Ovary (tissue), 9 donors: ENCODE measurements around the gene DNM1. TPM values are rescaled to one million over a fixed set of nuclear protein-coding genes. Genes with fewer than 3 reads are reported as not detected.
A peak's percentile ranks its signal among the peaks of the same experiment; 100 is the strongest.

Experiments used
- DNase-seq, 5 donors: peaks; one replicate each; pipeline ENCODE4 v3.0.0-alpha.2; 2019 to 2020
- H3K27ac ChIP-seq, 2 donors: fragments of 200-600 bp; one replicate each; pipeline versions ENCODE4 v1.5.1 to v1.8.0; 2019 to 2022
- H3K27me3 ChIP-seq: fragments of 200-600 bp; one replicate; pipeline ENCODE4 v1.8.0; 2022
- H3K36me3 ChIP-seq: fragments of 200-600 bp; sonication (generic); one replicate; pipeline ENCODE4 v1.5.1; 2019
- H3K4me1 ChIP-seq: one replicate; pipeline ENCODE4 v1.8.1; 2013; ENCODE audit warnings: mild to moderate bottlenecking, moderate library complexity; ENCODE audit not compliant: insufficient read depth
- H3K4me3 ChIP-seq: fragments of 200-600 bp; sonication (generic); one replicate; pipeline ENCODE4 v1.5.1; 2017
- H3K9me3 ChIP-seq, 2 donors: fragments of 200-600 bp in 1 of 2; sonication (generic) in 1 of 2; one replicate each; pipeline versions ENCODE4 v1.5.1 to v1.8.1; 2013 to 2019; ENCODE audit warnings: mild to moderate bottlenecking in 1 of 2, moderate library complexity in 1 of 2
- CTCF ChIP-seq, 3 donors: fragments of 450-650 bp in 2 of 3; fragments of 200-600 bp in 1 of 3; IDR thresholded peaks; one replicate each; pipeline versions ENCODE4 v1.5.1 to v1.8.0; 2016 to 2022; ENCODE audit warnings: antibody characterized with exemption in 3 of 3, mild to moderate bottlenecking in 1 of 3
- EP300 ChIP-seq: sonication (generic); formaldehyde crosslinking; IDR thresholded peaks from one replicate; pipeline ENCODE4 v1.6.1; 2017; ENCODE audit warnings: antibody characterized with exemption
- POLR2A ChIP-seq: fragments of 450-650 bp; IDR thresholded peaks from one replicate; pipeline ENCODE4 v1.6.1; 2017; ENCODE audit warnings: antibody characterized with exemption, mild to moderate bottlenecking, moderate library complexity
- WGBS, 3 donors: extraction: QIAGEN DNeasy Blood & Tissue Kit in 1 of 3; methylation state at CpG; one replicate each; pipeline versions ENCODE4 v1.1.5 to v1.1.7; 2013 to 2017; 5-methylcytosine and 5-hydroxymethylcytosine counted together
- intact Hi-C, 4 donors: fragments of 100-400 bp; cut with DNase I; formaldehyde crosslinking; loops; one replicate each; pipeline versions ENCODE4 v1.11.0 to v1.15.1; 2022 to 2023
- polyA plus RNA-seq, 2 donors: library from polyadenylated mRNA; stranded (reverse); fragments of 200-250 nt in 1 of 2; fragments of 350-450 nt in 1 of 2; fragmentation: Illumina TruSeq in 1 of 2; extraction: RNeasy Lipid Tissue Mini Kit (QIAGEN cat#74804) in 1 of 2; gene quantifications; one replicate each; pipeline ENCODE4 v1.2.3, GENCODE V29; 2013 to 2014
- total RNA-seq, 7 donors: library from RNA; depleted of rRNA in 2 of 7; stranded (reverse); fragments of >200 nt in 2 of 7; fragmentation: NEBNext Ultra II Directional in 3 of 7; extraction: Animal tissue kit (Norgen Biotek cat#: 25700) in 3 of 7; gene quantifications; one replicate each; pipeline versions ENCODE4 v1.1.0 to v1.2.4, GENCODE V29; 2016 to 2023
- donor health status: DM: no; HTN: no; CAD: no; lungs with moderate emphysema.
- donor health status: DM: no; HTN: no; CAD: no.
- donor health status: Bipolar disorder and iron deficiency.
- donor health status: DM: yes; HTN: yes; CAD: no.
- donor health status: DM: no; HTN: no; CAD: no.
- donor health status: DM: yes; HTN: yes; CAD: no.

The DNM1 gene
- total and polyA plus RNA-seq, 9 donors = 1.2 to 10.4 (median 4.6) TPM

DNA sequence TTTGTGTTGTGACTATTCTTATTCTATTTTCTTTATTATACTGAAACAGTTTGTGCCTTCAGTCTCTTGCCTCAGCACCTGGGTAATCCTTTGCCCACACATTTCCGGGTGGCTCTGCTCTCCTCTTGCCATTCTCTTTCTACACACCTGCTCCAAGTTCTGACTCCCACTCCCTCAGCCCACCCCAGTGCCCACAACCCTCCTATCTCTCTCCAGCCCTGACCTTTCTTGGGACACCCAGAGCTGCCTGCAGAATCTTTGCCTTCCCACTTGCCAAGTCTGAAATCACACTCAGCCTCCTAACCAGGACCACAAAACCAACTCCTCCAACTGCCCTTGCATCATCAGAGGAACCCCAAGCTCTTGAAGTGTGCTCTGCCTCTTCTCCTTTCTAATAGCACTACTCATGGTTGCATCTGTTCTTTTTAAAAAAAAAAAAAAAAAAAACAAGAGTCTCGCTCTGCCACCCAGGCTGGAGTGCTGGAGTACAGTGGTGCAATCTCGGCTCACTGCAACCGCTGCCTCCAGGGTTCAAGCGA is 77.0 kb downstream of the DNM1 start:
- Histone ChIP-seq H3K9me3 (no peaks in the 10 kb centered on the region), H3K4me3 (no peak overlapping the region), H3K4me1 (peaks cover 4% of the 10 kb centered on the region), H3K27ac (no peak overlapping the region), H3K36me3 (no peaks in the 10 kb centered on the region), H3K27me3 (no peaks in the 10 kb centered on the region)
- intact Hi-C loops = no loop called here
- TF ChIP-seq EP300 = no peak
- TF ChIP-seq CTCF (IDR thresholded peaks at IDR 0.05) = no peak
- no peak for TF ChIP-seq POLR2A
- no peak for DNase-seq
- 82 to 90% (median 86%) methylated on average over 5 of the region's 5 CpGs for WGBS, 3 donors

GRCh38 chr9:128282500-128282899 is 79.3 kb downstream of the DNM1 start:
- Histone ChIP-seq H3K4me3 (no peak overlapping the region), H3K27ac (no peak overlapping the region), H3K36me3 (no peaks in the 10 kb centered on the region), H3K9me3 (no peaks in the 10 kb centered on the region), H3K27me3 (no peaks in the 10 kb centered on the region), H3K4me1 (no peaks in the 10 kb centered on the region)
- no peak for TF ChIP-seq CTCF (IDR thresholded peaks at IDR 0.05)
- TF ChIP-seq EP300 = no peak
- no peak for TF ChIP-seq POLR2A
- intact Hi-C loops = no loop called here
- no peak for DNase-seq
- 92 to 93% (median 92%) methylated on average over 6 of the region's 6 CpGs for WGBS, 3 donors

DNA sequence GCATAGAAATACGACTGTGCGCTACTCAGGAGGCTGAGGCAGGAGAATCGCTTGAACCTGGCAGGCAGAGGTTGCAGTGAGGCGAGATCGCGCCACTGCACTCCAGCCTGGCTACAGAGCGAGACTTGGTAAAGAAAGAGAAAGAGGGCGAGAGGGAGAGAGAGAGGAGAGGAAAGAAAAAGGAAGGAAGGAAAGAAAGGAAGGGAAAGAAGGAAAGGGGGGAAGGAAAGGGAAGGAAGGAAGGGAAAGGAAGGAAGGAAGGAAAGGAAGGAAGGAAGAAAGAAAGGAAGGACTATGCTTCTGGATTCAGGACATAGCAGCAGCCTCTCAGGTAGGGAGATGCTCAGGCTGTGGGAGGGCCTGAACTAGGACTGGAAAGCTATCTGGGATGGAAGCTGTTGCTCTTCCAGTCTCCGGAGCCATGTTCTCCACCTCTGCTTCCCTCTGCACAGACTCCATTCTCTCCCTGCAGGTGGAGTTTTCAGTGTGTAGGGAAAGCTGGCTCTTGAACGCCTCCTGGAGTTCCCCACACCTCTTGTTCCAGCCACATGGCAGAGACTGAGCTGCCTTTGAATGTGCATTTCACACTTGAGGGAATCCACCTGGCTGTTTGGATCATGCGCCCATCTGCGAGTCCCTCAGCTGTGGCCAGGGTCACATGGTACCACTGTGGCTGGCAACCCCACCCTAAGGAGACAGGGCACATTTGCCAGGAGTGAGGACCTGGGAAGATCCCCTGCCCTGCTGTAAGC is 82.0 kb downstream of the DNM1 start:
- H3K27ac ChIP-seq = no peak overlapping the region
- no peak for DNase-seq
- intact Hi-C loops = no loop called here
- TF ChIP-seq CTCF (IDR thresholded peaks at IDR 0.05) = no peak
- no peaks in the 10 kb centered on the region for H3K4me1 ChIP-seq
- H3K4me3 ChIP-seq = no peak overlapping the region
- no peaks in the 10 kb centered on the region for H3K27me3 ChIP-seq
- WGBS, 3 donors = 92 to 95% (median 93%) methylated on average over 12 of the region's 12 CpGs
- no peaks in the 10 kb centered on the region for H3K9me3 ChIP-seq
- H3K36me3 ChIP-seq = no peaks in the 10 kb centered on the region

DNA sequence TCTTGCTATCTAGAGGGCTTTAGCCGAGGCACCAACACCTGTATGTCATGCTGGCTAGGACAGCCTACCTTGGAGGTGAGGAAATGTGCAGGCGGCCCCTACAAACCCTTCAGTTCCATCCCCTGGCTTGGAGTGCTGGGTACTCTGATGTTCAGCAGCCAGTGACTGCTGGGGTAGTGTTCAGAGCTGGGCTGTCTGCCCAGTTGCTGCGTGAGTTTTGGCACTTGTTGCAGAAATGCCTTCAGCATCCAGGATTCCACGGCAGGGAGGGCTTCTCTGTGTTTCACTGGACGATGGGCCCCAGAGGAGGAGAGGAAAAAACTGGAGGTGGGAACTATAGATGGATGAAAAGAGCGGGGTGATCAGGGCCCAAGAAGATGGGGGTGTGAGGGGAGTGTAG is 83.3 kb downstream of the DNM1 start:
- Histone ChIP-seq H3K9me3 (no peaks in the 10 kb centered on the region), H3K27ac (no peak overlapping the region), H3K27me3 (no peaks in the 10 kb centered on the region), H3K4me1 (no peaks in the 10 kb centered on the region), H3K4me3 (no peak overlapping the region), H3K36me3 (no peaks in the 10 kb centered on the region)
- no peak for TF ChIP-seq POLR2A
- TF ChIP-seq EP300 = no peak
- TF ChIP-seq CTCF (IDR thresholded peaks at IDR 0.05) = no peak
- 32 to 38% (median 36%) methylated on average over 6 of the region's 6 CpGs for WGBS, 3 donors
- DNase-seq = peak in 2 of 5 donors; percentile 41 to 55
- intact Hi-C loops = no loop called here
